Choroid plexus epithelial cell (primary cell): ENCODE results near the gene SLC7A8.

Source experiments
- DNase-seq: peaks from one replicate; pipeline ENCODE4 v3.0.0-alpha.2; 2010; ENCODE audit warnings: low read depth
- H3K4me3 ChIP-seq: 2 replicates; pipeline ENCODE4 v1.5.1; 2011; ENCODE audit warnings: low read depth, mild to moderate bottlenecking, control low read depth, low read length, moderate library complexity
- TF ChIP-seq, protein P1 (sequence below): conservative IDR thresholded peaks from 2 replicates; pipeline ENCODE4 v1.5.1; 2011; ENCODE audit warnings: low read depth, mild to moderate bottlenecking, control low read depth, inconsistent platforms, low read length, moderate library complexity

SLC7A8 gene

DNA sequence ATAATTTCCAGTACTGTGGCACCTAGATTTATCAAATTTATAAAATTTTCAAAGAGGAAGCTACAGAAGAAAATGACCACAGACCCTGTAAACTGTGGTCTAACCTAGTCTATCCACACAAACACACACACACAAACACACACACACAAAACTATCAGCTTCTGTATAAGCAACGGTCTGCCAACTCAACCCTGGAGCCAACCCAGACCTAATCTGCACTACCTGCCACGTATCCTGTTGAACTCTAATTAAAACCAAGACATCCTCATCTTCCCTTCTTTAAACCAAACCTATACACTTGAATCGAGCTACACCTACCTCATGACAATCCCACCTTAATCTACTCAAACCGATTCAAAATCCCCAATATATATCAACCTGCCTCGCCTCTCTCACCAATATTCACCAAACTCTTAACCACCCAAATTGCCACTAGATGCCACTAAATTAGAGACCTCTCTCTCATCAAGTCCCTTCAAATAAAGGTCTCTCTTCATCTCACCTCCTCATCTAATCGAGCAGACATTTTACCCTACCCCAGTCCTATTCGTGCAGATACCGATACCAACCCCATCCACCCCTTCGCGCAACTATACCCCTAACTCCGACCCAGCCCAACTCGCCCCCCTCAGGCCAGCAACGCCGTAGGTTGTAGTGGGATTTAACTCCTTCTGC lies 89.3 kb downstream of the SLC7A8 start:
- peak; percentile 24 for DNase-seq
- peak overlapping the region; percentile 99 for H3K4me3 ChIP-seq
- TF ChIP-seq, protein P1, sequence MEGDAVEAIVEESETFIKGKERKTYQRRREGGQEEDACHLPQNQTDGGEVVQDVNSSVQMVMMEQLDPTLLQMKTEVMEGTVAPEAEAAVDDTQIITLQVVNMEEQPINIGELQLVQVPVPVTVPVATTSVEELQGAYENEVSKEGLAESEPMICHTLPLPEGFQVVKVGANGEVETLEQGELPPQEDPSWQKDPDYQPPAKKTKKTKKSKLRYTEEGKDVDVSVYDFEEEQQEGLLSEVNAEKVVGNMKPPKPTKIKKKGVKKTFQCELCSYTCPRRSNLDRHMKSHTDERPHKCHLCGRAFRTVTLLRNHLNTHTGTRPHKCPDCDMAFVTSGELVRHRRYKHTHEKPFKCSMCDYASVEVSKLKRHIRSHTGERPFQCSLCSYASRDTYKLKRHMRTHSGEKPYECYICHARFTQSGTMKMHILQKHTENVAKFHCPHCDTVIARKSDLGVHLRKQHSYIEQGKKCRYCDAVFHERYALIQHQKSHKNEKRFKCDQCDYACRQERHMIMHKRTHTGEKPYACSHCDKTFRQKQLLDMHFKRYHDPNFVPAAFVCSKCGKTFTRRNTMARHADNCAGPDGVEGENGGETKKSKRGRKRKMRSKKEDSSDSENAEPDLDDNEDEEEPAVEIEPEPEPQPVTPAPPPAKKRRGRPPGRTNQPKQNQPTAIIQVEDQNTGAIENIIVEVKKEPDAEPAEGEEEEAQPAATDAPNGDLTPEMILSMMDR = peak; percentile 48

DNA sequence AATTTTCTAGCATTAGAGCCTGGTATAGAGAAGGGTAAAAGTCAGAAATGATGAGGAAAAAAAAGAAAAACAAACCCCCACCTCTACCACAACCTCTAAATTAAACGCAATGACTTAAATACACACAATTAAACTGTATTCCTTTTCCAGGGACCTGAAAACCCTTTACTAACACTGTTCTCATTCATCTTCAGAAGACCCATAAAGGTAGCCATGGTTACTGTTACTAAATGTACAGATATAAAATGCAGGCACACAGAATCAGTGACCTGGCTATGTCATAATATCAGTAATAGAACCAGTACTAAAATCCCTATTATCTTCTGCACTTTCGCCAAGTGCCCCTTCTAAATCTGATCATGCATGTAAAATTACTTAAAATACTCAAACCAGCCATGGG lies 89.9 kb downstream of the SLC7A8 start:
- DNase-seq = no peak
- TF ChIP-seq, protein P1 = no peak
- peak overlapping the region; percentile 99 for H3K4me3 ChIP-seq

DNA sequence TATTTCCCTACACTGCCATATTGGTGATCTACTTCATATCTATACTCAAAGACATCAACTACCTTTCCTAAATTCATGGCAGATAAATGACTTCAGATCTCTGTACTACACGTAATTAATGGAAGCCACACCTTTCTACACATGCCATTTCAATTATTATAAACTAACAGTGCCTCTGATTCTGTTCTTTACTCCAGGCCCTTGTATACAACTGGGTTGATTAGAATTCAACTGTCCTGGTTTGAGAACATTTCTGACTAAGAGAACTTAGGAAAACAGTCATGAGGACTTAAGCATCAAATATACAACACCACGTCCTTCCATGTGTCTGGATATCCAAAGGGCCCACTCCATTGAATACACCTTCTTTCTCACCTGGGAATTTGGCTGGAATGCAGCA lies 90.4 kb downstream of the SLC7A8 start:
- no peak for DNase-seq
- H3K4me3 ChIP-seq = peak overlapping the region; percentile 99
- TF ChIP-seq, protein P1 = no peak

DNA sequence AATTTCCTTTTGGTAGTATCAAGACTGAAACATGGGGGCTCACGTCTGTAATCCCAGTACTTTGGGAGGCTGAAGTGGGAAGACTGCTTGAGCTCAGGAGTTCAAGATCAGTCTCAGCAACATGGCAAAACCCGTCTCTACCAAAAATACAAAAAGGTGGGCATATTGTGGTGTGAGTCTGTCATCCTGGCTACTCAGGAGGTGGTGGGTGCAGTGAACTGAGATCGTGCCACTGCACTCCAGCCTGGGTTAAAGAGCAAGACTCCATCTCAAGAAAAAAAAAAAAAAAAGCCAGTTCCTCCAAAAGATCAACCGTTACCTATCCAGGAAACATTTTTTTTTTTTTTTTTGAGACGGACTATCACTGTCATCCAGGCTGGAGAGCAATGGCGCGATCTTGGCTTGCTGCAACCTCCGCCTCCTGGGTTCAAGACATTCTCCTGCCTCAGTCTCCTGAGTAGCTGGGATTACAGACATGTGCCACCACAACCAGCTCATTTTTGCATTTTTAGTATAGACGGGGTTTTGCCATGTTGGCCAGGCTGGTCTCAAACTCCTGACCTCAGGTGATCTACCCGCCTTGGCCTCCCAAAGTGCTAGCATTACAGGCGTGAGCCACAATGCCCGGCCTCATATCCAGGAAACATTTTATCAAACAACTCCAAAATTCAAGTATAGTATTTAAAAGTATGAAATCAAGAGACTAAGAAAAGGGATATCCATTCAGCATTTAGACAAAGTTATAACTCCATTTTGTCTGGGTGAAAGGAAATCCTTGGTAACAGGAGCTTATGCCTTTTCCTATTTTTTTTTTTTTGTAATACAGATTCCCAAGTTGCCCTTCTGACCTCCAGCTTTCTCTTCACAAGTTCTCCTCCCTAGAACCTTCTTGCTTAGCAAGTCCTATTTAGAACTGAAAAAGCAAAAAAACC lies 91.9 kb downstream of the SLC7A8 start:
- no peak for DNase-seq
- H3K4me3 ChIP-seq = no peak overlapping the region
- TF ChIP-seq, protein P1 = no peak

DNA sequence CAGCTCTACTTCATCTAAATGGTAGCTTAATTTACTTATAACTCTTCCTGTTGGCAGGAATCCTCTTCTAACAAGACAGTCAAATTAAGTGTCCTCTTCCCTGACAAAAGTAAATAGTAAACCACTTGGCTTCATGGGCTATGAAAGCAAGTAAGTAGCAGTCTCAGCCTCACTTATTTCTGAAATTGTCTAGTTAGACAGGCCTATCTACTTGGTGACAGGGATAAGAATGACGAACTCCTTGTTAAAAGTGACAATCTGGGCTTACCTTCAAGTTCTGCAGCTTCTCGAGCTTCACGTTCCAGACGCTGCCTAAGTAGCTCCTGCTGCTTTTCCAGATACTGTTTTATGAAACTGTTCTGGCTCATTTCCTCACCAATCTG lies 93.2 kb downstream of the SLC7A8 start:
- DNase-seq = no peak
- no peak overlapping the region for H3K4me3 ChIP-seq
- TF ChIP-seq, protein P1 = no peak

DNA sequence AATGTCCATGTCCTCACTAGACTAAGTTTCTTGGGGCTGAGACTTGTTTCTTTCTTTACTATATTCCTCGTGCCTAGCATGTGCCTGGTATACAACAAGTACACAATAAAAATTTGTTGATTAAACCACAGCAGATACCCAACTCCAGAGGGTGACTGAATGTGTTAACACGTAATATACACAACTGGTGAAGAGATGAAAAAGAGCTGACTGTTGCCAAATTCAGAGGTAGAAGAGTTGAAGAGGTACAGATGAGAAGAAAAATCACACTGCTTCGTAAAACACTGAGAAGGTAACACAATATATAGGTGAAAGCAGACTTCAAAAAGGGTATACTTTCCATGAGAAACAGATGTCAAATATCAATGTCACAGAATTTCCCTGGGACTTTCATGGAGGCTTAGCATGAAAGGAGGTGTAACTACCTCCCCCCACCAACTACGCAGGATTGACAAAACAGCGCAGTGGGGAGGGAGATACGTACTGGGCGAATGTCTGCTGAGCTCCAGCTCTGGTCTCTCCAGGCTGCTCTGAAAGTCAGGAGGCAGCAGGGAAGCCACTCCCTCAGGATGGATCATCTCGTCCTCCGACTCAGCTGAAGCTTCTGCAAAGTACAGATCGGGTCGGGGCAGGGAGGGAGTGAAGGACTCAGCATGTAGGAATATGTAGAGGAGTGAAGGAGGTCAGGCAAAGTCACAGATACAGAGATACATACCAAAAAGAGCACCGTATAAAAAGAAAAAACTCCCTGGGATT lies 93.8 kb downstream of the SLC7A8 start:
- no peak overlapping the region for H3K4me3 ChIP-seq
- no peak for DNase-seq
- TF ChIP-seq, protein P1 = no peak
